ENCODE results near the gene CX3CR1. TPM values are rescaled to one million over a fixed set of nuclear protein-coding genes. Genes with fewer than 3 reads are reported as not detected.
"Not testable (repeated sequence)": the region's sequence is repeated elsewhere in the genome, so short reads cannot be mapped to it uniquely, and the experiment has no call there.

Gene CX3CR1
- total RNA-seq, 2 donors from 2014 or later: 2.7 to 3.4 TPM

DNA sequence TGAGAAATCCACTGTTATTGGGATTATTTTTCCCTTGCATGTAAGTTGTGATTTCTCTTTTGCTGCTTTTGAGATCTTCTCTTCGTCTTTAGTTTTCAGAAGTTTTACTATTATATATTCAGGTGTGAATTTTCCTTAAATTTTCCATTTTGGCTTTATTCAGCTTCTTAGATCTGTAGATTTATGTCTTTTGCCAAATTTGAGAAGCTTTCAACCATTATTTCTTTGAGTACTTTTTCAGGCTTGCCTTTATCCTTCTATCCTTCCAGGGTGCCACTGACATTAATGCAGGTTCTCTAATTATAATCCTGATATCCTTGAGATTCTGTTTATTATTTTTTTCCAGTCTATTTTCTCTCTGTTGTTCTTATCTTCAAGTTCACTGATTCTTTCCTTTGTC lies 49.4 kb downstream of the CX3CR1 start:
- DNase-seq (ENCODE audit: low spot score): no peak
- H3K27ac ChIP-seq: no peak overlapping the region
- intact Hi-C loops (cut with DNase I): no loop called here
- WGBS: 88% methylated on average over 1 of the region's 1 CpG
- no peaks in the 10 kb centered on the region for H3K4me1 ChIP-seq (replicated peaks)
- H3K36me3 ChIP-seq: no peaks in the 10 kb centered on the region
- H3K4me3 ChIP-seq: no peak overlapping the region
- no peaks in the 10 kb centered on the region for H3K9me3 ChIP-seq
- TF ChIP-seq POLR2A (IDR thresholded peaks at IDR 0.05) (no peak), POLR2AphosphoS5 (IDR thresholded peaks at IDR 0.05) (no peak), CTCF (IDR thresholded peaks at IDR 0.05) (no peak)
- no peaks in the 10 kb centered on the region for H3K27me3 ChIP-seq (replicated peaks; ENCODE audit: insufficient read depth)

- no peaks in the 10 kb centered on the region for H3K27me3 ChIP-seq (replicated peaks; ENCODE audit: insufficient read depth)
- no peaks in the 10 kb centered on the region for H3K4me1 ChIP-seq (replicated peaks)
- 81% methylated on average over 4 of the region's 4 CpGs for WGBS
- no peak overlapping the region for H3K4me3 ChIP-seq
- H3K9me3 ChIP-seq: no peaks in the 10 kb centered on the region
- H3K27ac ChIP-seq: no peak overlapping the region
- DNase-seq (ENCODE audit: low spot score): no peak
- intact Hi-C loops (cut with DNase I): no loop called here
- H3K36me3 ChIP-seq: no peaks in the 10 kb centered on the region
- TF ChIP-seq POLR2AphosphoS5 (IDR thresholded peaks at IDR 0.05) (no peak), CTCF (IDR thresholded peaks at IDR 0.05) (no peak), POLR2A (IDR thresholded peaks at IDR 0.05) (no peak)
Observed at GRCh38 chr3:39228496-39228895, 51.3 kb downstream of the CX3CR1 start.

GRCh38 chr3:39227596-39227995 lies 52.2 kb downstream of the CX3CR1 start:
- intact Hi-C loops (cut with DNase I); H3K27me3 ChIP-seq (replicated peaks; ENCODE audit: insufficient read depth); H3K27ac ChIP-seq; H3K9me3 ChIP-seq; H3K4me1 ChIP-seq (replicated peaks); DNase-seq (ENCODE audit: low spot score); H3K4me3 ChIP-seq; H3K36me3 ChIP-seq: not testable (repeated sequence)
- WGBS: no CpG with 5 or more reads among the region's 32 CpGs

DNA sequence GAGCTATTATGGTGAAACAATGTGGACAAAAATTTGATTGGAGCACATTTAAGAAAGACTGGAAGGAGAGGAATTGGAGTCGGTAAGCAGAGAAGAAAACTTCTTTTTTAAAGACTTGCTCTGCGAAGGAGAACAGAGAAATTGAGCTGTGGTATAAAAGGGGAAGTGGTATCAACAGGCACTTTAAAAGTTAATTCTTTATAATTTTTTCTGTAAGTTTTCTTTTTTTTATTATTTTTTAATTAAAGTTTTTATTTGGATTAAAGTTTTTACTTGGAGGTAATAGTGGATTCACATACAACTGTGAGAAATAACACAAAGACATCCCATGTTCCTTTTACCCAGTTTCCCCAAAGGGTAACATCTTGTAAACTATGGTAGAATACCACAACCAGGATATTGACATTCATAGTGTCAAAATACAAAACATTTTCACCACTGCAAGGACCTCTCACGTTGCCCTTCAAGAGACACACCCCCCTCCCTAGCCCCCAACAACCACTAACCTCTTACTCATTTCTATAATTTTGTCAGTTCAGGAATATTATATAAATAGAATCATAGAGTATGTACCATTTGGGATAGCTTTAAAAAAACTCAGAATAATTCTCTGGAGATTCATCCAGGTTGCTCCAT lies 53.6 kb downstream of the CX3CR1 start:
- TF ChIP-seq CTCF (IDR thresholded peaks at IDR 0.05) (no peak), POLR2AphosphoS5 (IDR thresholded peaks at IDR 0.05) (no peak), POLR2A (IDR thresholded peaks at IDR 0.05) (no peak)
- 62% methylated on average over 3 of the region's 3 CpGs for WGBS
- intact Hi-C loops (cut with DNase I): no loop called here

GRCh38 chr3:39224288-39224687 lies 55.5 kb downstream of the CX3CR1 start:
- TF ChIP-seq POLR2A (IDR thresholded peaks at IDR 0.05) (no peak), POLR2AphosphoS5 (IDR thresholded peaks at IDR 0.05) (no peak), CTCF (IDR thresholded peaks at IDR 0.05) (no peak)
- Histone ChIP-seq H3K27ac (no peak overlapping the region), H3K4me1 (replicated peaks) (no peaks in the 10 kb centered on the region), H3K9me3 (no peaks in the 10 kb centered on the region), H3K36me3 (no peaks in the 10 kb centered on the region), H3K4me3 (no peak overlapping the region), H3K27me3 (replicated peaks; ENCODE audit: insufficient read depth) (no peaks in the 10 kb centered on the region)
- no peak for DNase-seq (ENCODE audit: low spot score)
- intact Hi-C loops (cut with DNase I): no loop called here
- 48% methylated on average over 2 of the region's 2 CpGs for WGBS

More for the DNA sequence above, 53.6 kb downstream of the CX3CR1 start:
- H3K36me3 ChIP-seq: no peaks in the 10 kb centered on the region
- DNase-seq (ENCODE audit: low spot score): no peak
- H3K4me3 ChIP-seq: no peak overlapping the region
- no peaks in the 10 kb centered on the region for H3K4me1 ChIP-seq (replicated peaks)
- no peaks in the 10 kb centered on the region for H3K27me3 ChIP-seq (replicated peaks; ENCODE audit: insufficient read depth)
- no peaks in the 10 kb centered on the region for H3K9me3 ChIP-seq
- H3K27ac ChIP-seq: no peak overlapping the region

Data from prostate gland (tissue), 2 donors.